Bronchial epithelial cell (primary cell): ENCODE measurements around the gene RNF220. TPM values are rescaled to one million over a fixed set of nuclear protein-coding genes. Genes with fewer than 3 reads are reported as not detected.

ENCODE experiments used
- DNase-seq: peaks from one replicate; pipeline ENCODE4 v3.0.0-alpha.2; 2010; ENCODE audit warnings: low read depth
- FAIRE-seq: peaks from 2 replicates; lab custom pipeline; 2011; peaks lifted over from hg19 to GRCh38; lab: Jason Lieb, UNC
- H3K27me3 ChIP-seq: 2 replicates; pipeline ENCODE4 v1.5.1; 2011; ENCODE audit warnings: low read length; ENCODE audit not compliant: control insufficient read depth, insufficient read depth
- H3K36me3 ChIP-seq: 2 replicates; pipeline ENCODE4 v1.5.1; 2011; ENCODE audit warnings: low read length; ENCODE audit not compliant: control insufficient read depth, insufficient read depth
- H3K4me3 ChIP-seq: 2 replicates; pipeline ENCODE4 v1.5.1; 2011; ENCODE audit warnings: mild to moderate bottlenecking, low read depth, low read length, control low read depth
- CTCF ChIP-seq: IDR thresholded peaks from 2 replicates; pipeline ENCODE4 v1.5.1; 2011; ENCODE audit warnings: mild to moderate bottlenecking, moderate library complexity, low read length, control low read depth, inconsistent platforms; ENCODE audit not compliant: insufficient read depth, severe bottlenecking
- total RNA-seq: library from RNA; depleted of rRNA; stranded (reverse); fragments of >200 nt; gene quantifications from 2 replicates; pipeline ENCODE4 v1.2.1, GENCODE V29; 2014

Gene RNF220
- total RNA-seq, 1 donor from 2014 or later: 94.5 TPM

- DNase-seq: no peak
- no peak for TF ChIP-seq CTCF
- Histone ChIP-seq H3K36me3 (no peaks in the 10 kb centered on the region), H3K4me3 (no peak overlapping the region), H3K27me3 (no peaks in the 10 kb centered on the region)
- no peak for FAIRE-seq
Observed at GRCh38 chr1:44544960-44545359, 139.9 kb downstream of the RNF220 start.

GRCh38 chr1:44545961-44546360, 140.9 kb downstream of the RNF220 start:
- Histone ChIP-seq H3K4me3 (no peak overlapping the region), H3K27me3 (no peaks in the 10 kb centered on the region), H3K36me3 (no peaks in the 10 kb centered on the region)
- FAIRE-seq: peak; percentile 83
- DNase-seq: peak; percentile 84
- no peak for TF ChIP-seq CTCF

GRCh38 chr1:44546403-44547053, 141.5 kb downstream of the RNF220 start:
- DNase-seq: no peak
- no peak overlapping the region for H3K4me3 ChIP-seq
- no peak for FAIRE-seq
- no peaks in the 10 kb centered on the region for H3K36me3 ChIP-seq
- TF ChIP-seq CTCF: no peak
- H3K27me3 ChIP-seq: no peaks in the 10 kb centered on the region

- H3K36me3 ChIP-seq: no peaks in the 10 kb centered on the region
- H3K27me3 ChIP-seq: no peaks in the 10 kb centered on the region
- no peak for DNase-seq
- no peak overlapping the region for H3K4me3 ChIP-seq
- TF ChIP-seq CTCF: no peak
- FAIRE-seq: no peak
Observed at GRCh38 chr1:44547361-44547760, 142.3 kb downstream of the RNF220 start.

- no peak for TF ChIP-seq CTCF
- no peaks in the 10 kb centered on the region for H3K27me3 ChIP-seq
- H3K36me3 ChIP-seq: no peaks in the 10 kb centered on the region
- DNase-seq: no peak
- peak; percentile 83 for FAIRE-seq
- H3K4me3 ChIP-seq: no peak overlapping the region
Observed at GRCh38 chr1:44547837-44548236, 142.8 kb downstream of the RNF220 start.

GRCh38 chr1:44549510-44549909, 144.5 kb downstream of the RNF220 start:
- TF ChIP-seq CTCF: no peak
- H3K36me3 ChIP-seq: no peaks in the 10 kb centered on the region
- FAIRE-seq (no peak), DNase-seq (no peak)
- no peak overlapping the region for H3K4me3 ChIP-seq
- H3K27me3 ChIP-seq: no peaks in the 10 kb centered on the region
